AG09309 (cell line): ENCODE measurements around the gene KANSL1.
"Not testable (repeated sequence)": the region's sequence is repeated elsewhere in the genome, so short reads cannot be mapped to it uniquely, and the experiment has no call there.

Experiments used
- DNase-seq: peaks from one replicate; pipeline ENCODE4 v3.0.0-alpha.2; 2010; ENCODE audit warnings: low read depth
- H3K4me3 ChIP-seq: 2 replicates; pipeline ENCODE4 v1.5.1; 2011; ENCODE audit warnings: mild to moderate bottlenecking, low read depth, low read length, moderate library complexity; ENCODE audit not compliant: control insufficient read depth
- TF ChIP-seq, protein P1 (sequence below): IDR thresholded peaks from 2 replicates; pipeline ENCODE4 v1.5.1; 2011; ENCODE audit warnings: mild to moderate bottlenecking, low read depth, low read length, inconsistent platforms; ENCODE audit not compliant: insufficient read depth, control insufficient read depth; ENCODE audit errors: missing control alignments

Gene KANSL1

DNA sequence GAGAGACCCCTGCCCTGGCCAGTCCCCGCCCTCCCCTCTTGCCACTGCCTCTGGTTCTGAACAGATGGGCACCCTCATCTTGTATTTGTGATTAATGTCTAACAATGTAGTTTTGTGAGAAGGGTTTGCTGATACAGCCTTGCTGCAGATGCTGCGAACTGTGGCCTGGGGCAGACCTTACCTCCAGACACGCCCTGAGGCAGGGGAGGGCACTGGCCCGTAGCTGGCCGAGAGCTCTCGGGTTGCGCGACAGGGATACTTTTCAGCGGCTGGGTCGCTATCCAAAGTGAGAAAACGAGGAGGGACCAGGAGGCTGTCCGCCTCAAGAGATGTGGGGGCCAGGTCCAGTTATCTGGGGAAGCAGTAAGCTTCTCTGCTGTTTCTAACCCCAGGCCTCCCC lies 172.2 kb downstream of the KANSL1 start:
- no peak overlapping the region for H3K4me3 ChIP-seq
- TF ChIP-seq, protein P1, sequence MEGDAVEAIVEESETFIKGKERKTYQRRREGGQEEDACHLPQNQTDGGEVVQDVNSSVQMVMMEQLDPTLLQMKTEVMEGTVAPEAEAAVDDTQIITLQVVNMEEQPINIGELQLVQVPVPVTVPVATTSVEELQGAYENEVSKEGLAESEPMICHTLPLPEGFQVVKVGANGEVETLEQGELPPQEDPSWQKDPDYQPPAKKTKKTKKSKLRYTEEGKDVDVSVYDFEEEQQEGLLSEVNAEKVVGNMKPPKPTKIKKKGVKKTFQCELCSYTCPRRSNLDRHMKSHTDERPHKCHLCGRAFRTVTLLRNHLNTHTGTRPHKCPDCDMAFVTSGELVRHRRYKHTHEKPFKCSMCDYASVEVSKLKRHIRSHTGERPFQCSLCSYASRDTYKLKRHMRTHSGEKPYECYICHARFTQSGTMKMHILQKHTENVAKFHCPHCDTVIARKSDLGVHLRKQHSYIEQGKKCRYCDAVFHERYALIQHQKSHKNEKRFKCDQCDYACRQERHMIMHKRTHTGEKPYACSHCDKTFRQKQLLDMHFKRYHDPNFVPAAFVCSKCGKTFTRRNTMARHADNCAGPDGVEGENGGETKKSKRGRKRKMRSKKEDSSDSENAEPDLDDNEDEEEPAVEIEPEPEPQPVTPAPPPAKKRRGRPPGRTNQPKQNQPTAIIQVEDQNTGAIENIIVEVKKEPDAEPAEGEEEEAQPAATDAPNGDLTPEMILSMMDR = no peak
- no peak for DNase-seq

- TF ChIP-seq, protein P1 = no peak
- DNase-seq = no peak
- no peak overlapping the region for H3K4me3 ChIP-seq
Measured at GRCh38 chr17:46020023-46020761, 173.0 kb downstream of the KANSL1 start.

GRCh38 chr17:46019408-46019925 lies 173.8 kb downstream of the KANSL1 start:
- H3K4me3 ChIP-seq, DNase-seq: not testable (repeated sequence)

DNA sequence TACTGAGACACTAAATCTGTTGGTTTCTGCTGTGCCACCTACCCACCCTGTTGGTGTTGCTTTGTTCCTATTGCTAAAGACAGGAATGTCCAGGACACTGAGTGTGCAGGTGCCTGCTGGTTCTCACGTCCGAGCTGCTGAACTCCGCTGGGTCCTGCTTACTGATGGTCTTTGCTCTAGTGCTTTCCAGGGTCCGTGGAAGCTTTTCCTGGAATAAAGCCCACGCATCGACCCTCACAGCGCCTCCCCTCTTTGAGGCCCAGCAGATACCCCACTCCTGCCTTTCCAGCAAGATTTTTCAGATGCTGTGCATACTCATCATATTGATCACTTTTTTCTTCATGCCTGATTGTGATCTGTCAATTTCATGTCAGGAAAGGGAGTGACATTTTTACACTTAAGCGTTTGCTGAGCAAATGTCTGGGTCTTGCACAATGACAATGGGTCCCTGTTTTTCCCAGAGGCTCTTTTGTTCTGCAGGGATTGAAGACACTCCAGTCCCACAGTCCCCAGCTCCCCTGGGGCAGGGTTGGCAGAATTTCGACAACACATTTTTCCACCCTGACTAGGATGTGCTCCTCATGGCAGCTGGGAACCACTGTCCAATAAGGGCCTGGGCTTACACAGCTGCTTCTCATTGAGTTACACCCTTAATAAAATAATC lies 179.6 kb downstream of the KANSL1 start:
- no peak overlapping the region for H3K4me3 ChIP-seq
- peak; percentile 39 for DNase-seq
- TF ChIP-seq, protein P1 = no peak

GRCh38 chr17:46013127-46013501 lies 180.1 kb downstream of the KANSL1 start:
- H3K4me3 ChIP-seq = no peak overlapping the region
- no peak for DNase-seq
- TF ChIP-seq, protein P1 = no peak

- TF ChIP-seq, protein P1 = no peak
- no peak overlapping the region for H3K4me3 ChIP-seq
- DNase-seq = no peak
Measured at GRCh38 chr17:46012506-46013079, 180.6 kb downstream of the KANSL1 start.

DNA sequence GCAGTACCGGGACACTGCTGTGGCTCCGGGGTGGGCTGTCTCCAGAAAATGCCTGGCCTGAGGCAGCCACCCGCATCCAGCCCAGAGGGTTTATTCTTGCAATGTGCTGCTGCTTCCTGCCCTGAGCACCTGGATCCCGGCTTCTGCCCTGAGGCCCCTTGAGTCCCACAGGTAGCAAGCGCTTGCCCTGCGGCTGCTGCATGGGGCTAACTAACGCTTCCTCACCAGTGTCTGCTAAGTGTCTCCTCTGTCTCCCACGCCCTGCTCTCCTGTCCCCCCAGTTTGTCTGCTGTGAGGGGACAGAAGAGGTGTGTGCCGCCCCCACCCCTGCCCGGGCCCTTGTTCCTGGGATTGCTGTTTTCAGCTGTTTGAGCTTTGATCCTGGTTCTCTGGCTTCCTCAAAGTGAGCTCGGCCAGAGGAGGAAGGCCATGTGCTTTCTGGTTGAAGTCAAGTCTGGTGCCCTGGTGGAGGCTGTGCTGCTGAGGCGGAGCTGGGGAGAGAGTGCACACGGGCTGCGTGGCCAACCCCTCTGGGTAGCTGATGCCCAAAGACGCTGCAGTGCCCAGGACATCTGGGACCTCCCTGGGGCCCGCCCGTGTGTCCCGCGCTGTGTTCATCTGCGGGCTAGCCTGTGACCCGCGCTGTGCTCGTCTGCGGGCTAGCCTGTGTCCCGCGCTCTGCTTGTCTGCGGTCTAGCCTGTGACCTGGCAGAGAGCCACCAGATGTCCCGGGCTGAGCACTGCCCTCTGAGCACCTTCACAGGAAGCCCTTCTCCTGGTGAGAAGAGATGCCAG lies 181.3 kb downstream of the KANSL1 start:
- no peak overlapping the region for H3K4me3 ChIP-seq
- no peak for DNase-seq
- TF ChIP-seq, protein P1 = no peak
